Keratinocyte (primary cell): Measurements from ENCODE around the gene ARHGAP6. TPM values are rescaled to one million over a fixed set of nuclear protein-coding genes. Genes with fewer than 3 reads are reported as not detected.

Experiments
- DNase-seq: peaks from one replicate; pipeline ENCODE4 v3.0.0-alpha.2; 2011; ENCODE audit warnings: low read depth, missing footprints, low spot score
- FAIRE-seq: peaks from 2 replicates; lab custom pipeline; 2011; peaks lifted over from hg19 to GRCh38; lab: Jason Lieb, UNC
- H2AFZ ChIP-seq: 2 replicates; pipeline ENCODE4 v1.6.0; 2012; ENCODE audit warnings: low read length, control low read depth, inconsistent platforms; ENCODE audit not compliant: control insufficient read depth
- H3K27ac ChIP-seq: 2 replicates; pipeline ENCODE4 v1.5.1; 2011; ENCODE audit warnings: low read length; ENCODE audit not compliant: control insufficient read depth, insufficient read depth
- H3K27me3 ChIP-seq: 3 replicates; pipeline ENCODE4 v1.6.0; 2011; ENCODE audit warnings: low read length; ENCODE audit not compliant: control insufficient read depth, insufficient read depth; ENCODE audit errors: extremely low read depth
- H3K36me3 ChIP-seq, 2 experiments: 2 replicates in 1 of 2; 3 replicates in 1 of 2; pipeline ENCODE4 v1.5.1; 2011; ENCODE audit warnings: low read length in 2 of 2, mild to moderate bottlenecking in 1 of 2; ENCODE audit not compliant: control insufficient read depth in 2 of 2, insufficient read depth in 2 of 2; ENCODE audit errors: extremely low read depth in 1 of 2
- H3K4me1 ChIP-seq: 3 replicates; pipeline ENCODE4 v1.5.1; 2011; ENCODE audit warnings: low read length; ENCODE audit not compliant: control insufficient read depth, insufficient read depth; ENCODE audit errors: extremely low read depth
- H3K4me2 ChIP-seq: 3 replicates; pipeline ENCODE4 v1.6.0; 2011; ENCODE audit warnings: low read depth, low read length; ENCODE audit not compliant: control insufficient read depth, insufficient read depth; ENCODE audit errors: extremely low read depth
- H3K4me3 ChIP-seq, 3 experiments: fragments of 200-600 bp in 1 of 3; sonication (generic) in 1 of 3; 2 replicates in 2 of 3; 3 replicates in 1 of 3; pipeline ENCODE4 v1.5.1; 2011 to 2016; ENCODE audit warnings: low read length in 3 of 3, mild to moderate bottlenecking in 3 of 3, control low read depth in 2 of 3, inconsistent platforms in 1 of 3, low read depth in 1 of 3, mixed read lengths in 1 of 3, mixed run types in 1 of 3, moderate library complexity in 1 of 3; ENCODE audit not compliant: control insufficient read depth in 2 of 3, insufficient read depth in 2 of 3; ENCODE audit errors: extremely low read depth in 1 of 3
- H3K79me2 ChIP-seq: 2 replicates; pipeline ENCODE4 v1.6.0; 2012; ENCODE audit warnings: low read length; ENCODE audit not compliant: control insufficient read depth, insufficient read depth
- H3K9ac ChIP-seq: 3 replicates; pipeline ENCODE4 v1.6.0; 2011; ENCODE audit warnings: low read length; ENCODE audit not compliant: control insufficient read depth, insufficient read depth; ENCODE audit errors: extremely low read depth
- H3K9me1 ChIP-seq: 3 replicates; pipeline ENCODE4 v1.6.0; 2011; ENCODE audit warnings: low read length; ENCODE audit not compliant: control insufficient read depth, insufficient read depth; ENCODE audit errors: extremely low read depth
- H3K9me3 ChIP-seq: 2 replicates; pipeline ENCODE4 v1.5.1; 2012; ENCODE audit warnings: low read depth, low read length; ENCODE audit not compliant: control insufficient read depth
- H4K20me1 ChIP-seq: 3 replicates; pipeline ENCODE4 v1.6.0; 2011; ENCODE audit warnings: low read length; ENCODE audit not compliant: control insufficient read depth, insufficient read depth; ENCODE audit errors: extremely low read depth
- EZH2 ChIP-seq: IDR thresholded peaks from one replicate; pipeline ENCODE4 v1.6.1; 2012; ENCODE audit warnings: inconsistent platforms, mild to moderate bottlenecking, low read length, moderate library complexity
- dilution Hi-C: fragments of 300-500 bp; cut with MboI; formaldehyde crosslinking; loops from one replicate; pipeline ENCODE4 v1.7.0; 2020; ENCODE audit warnings: low sequenced_read_pairs; ENCODE audit not compliant: extremely low pct_ligation_motif_present
- polyA plus RNA-seq, 5 experiments: library from polyadenylated mRNA; depleted of rRNA in 3 of 5; stranded (reverse) in 3 of 5; stranded (forward) in 1 of 5; unstranded in 1 of 5; fragments of >200 nt; gene quantifications; 1 replicate in 1 of 5; 2 replicates in 3 of 5; 3 replicates in 1 of 5; pipeline versions ENCODE4 v1.2.1 to v1.2.3, GENCODE V29; 2011 to 2012; ENCODE audit warnings: missing spikeins in 2 of 5, low read depth in 1 of 5, low replicate concordance in 1 of 5
- TF ChIP-seq, protein P1 (sequence below), 3 experiments: IDR thresholded peaks in 1 of 3; conservative IDR thresholded peaks in 1 of 3; optimal IDR thresholded peaks in 1 of 3; 2 replicates in 2 of 3; 3 replicates in 1 of 3; pipeline versions ENCODE3 to v1.5.1; 2011; ENCODE audit warnings: low read length in 3 of 3, mild to moderate bottlenecking in 3 of 3, moderate library complexity in 2 of 3, control low read depth in 1 of 3, inconsistent platforms in 1 of 3; ENCODE audit not compliant: insufficient read depth in 2 of 3; ENCODE audit errors: extremely low read depth in 1 of 3

ARHGAP6 gene
- polyA plus RNA-seq, 1 donor (not counting 4 experiments of a cell fraction or from before 2014, with no cell fraction given) = 0.01 TPM

DNA sequence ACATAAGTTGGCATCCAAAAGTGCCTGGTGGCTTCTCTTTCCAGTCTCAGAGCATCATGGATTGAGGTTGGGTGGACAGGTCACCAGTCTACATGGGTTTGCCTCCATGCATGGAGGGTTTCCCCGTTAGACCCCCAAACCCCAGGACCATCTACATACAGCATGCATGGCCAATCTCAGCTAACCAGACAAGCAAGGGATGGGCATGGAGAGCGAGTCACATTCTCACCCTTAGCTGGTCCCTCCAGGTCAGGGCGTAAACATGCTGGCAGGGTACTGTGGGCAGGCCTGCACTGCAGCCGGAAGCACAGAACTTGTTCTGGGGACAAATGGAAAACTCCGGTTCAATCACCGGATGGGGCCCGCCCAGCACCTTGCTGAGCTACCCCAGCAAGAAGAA, 517.3 kb downstream of the ARHGAP6 start:
- Histone ChIP-seq H3K4me3 (no peak overlapping the region), H3K27me3 (no peaks in the 10 kb centered on the region), H4K20me1 (no peaks in the 10 kb centered on the region), H3K4me2 (no peak overlapping the region), H3K4me1 (no peaks in the 10 kb centered on the region), H3K27ac (no peak overlapping the region), H3K9ac (no peak overlapping the region), H3K79me2 (no peaks in the 10 kb centered on the region), H2AFZ (no peak overlapping the region), H3K9me1 (no peaks in the 10 kb centered on the region), H3K9me3 (no peaks in the 10 kb centered on the region), H3K36me3 (no peaks in the 10 kb centered on the region)
- FAIRE-seq (no peak), DNase-seq (no peak)
- no peak for TF ChIP-seq EZH2
- TF ChIP-seq, protein P1, sequence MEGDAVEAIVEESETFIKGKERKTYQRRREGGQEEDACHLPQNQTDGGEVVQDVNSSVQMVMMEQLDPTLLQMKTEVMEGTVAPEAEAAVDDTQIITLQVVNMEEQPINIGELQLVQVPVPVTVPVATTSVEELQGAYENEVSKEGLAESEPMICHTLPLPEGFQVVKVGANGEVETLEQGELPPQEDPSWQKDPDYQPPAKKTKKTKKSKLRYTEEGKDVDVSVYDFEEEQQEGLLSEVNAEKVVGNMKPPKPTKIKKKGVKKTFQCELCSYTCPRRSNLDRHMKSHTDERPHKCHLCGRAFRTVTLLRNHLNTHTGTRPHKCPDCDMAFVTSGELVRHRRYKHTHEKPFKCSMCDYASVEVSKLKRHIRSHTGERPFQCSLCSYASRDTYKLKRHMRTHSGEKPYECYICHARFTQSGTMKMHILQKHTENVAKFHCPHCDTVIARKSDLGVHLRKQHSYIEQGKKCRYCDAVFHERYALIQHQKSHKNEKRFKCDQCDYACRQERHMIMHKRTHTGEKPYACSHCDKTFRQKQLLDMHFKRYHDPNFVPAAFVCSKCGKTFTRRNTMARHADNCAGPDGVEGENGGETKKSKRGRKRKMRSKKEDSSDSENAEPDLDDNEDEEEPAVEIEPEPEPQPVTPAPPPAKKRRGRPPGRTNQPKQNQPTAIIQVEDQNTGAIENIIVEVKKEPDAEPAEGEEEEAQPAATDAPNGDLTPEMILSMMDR (optimal IDR thresholded peaks at IDR 0.05 in 1 of 3, IDR thresholded peaks at IDR 0.05 in 1 of 3, conservative IDR thresholded peaks at IDR 0.05 in 1 of 3; ENCODE audit: extremely low read depth in 1 of 3, insufficient read depth in 2 of 3, low read length in 3 of 3) = no peak
- dilution Hi-C loops = no loop called here

DNA sequence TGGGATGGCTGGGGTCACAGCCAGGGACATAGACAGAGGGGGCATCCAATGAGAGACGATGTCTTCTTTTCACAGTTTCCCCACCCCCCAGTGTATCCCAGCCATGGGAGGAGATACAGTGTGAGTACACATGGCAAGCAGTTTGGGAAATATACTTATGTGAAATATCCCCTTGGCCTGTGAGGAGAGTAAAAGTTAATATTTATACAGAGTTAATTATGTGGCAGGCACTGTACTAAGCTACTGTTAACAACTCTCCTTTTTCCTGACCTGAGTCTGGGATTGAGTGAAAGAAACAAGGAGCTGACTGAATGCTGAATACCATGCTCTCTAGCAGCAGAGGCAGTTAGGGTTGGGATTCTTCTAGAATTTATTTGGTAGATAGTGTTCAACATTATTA, 519.3 kb downstream of the ARHGAP6 start:
- Histone ChIP-seq H3K36me3 (no peaks in the 10 kb centered on the region), H3K9me1 (no peaks in the 10 kb centered on the region), H3K4me3 (no peak overlapping the region), H3K4me2 (no peak overlapping the region), H3K9ac (no peak overlapping the region), H3K4me1 (no peaks in the 10 kb centered on the region), H3K27ac (no peak overlapping the region), H3K9me3 (no peaks in the 10 kb centered on the region), H3K27me3 (no peaks in the 10 kb centered on the region), H2AFZ (no peak overlapping the region), H3K79me2 (no peaks in the 10 kb centered on the region), H4K20me1 (no peaks in the 10 kb centered on the region)
- dilution Hi-C loops = no loop called here
- TF ChIP-seq, protein P1 (optimal IDR thresholded peaks at IDR 0.05 in 1 of 3, IDR thresholded peaks at IDR 0.05 in 1 of 3, conservative IDR thresholded peaks at IDR 0.05 in 1 of 3; ENCODE audit: extremely low read depth in 1 of 3, insufficient read depth in 2 of 3, low read length in 3 of 3) = no peak
- TF ChIP-seq EZH2 = no peak
- no peak for DNase-seq
- no peak for FAIRE-seq
